Raji (cell line): ENCODE results near the gene KRTAP11-1.

Experiments used
- POLR2A ChIP-seq: IDR thresholded peaks from 2 replicates; pipeline ENCODE4 v1.6.1; 2011; ENCODE audit warnings: low read depth, low read length, control low read depth; ENCODE audit not compliant: insufficient read depth

Gene KRTAP11-1, protein sequence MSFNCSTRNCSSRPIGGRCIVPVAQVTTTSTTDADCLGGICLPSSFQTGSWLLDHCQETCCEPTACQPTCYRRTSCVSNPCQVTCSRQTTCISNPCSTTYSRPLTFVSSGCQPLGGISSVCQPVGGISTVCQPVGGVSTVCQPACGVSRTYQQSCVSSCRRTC

DNA sequence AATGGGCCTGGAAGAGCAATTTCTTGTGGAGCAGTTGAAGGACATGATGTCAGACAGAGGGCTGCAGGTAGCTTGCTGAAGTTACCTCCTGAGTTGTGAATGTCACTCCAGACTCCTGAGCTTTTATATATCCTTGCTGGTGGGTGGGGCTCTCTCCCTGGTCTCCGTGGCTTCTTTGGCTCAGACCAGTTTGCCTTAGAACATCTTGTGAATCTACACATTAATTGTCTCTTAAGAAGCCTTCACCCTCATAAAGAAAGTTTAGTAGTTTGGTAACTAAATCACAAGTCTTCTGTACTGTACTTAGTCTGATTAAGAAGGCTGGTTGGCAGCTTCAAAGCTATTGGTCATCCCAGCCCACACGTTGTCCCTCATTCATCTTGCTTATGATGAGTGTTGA is at the start of gene KRTAP11-1:
KRTAP11-1 (minus strand) TSS at position 101 of the 400 bp plus-strand sequence; CDS start at position 45, 56 bp downstream.
- no peak for TF ChIP-seq POLR2A

DNA sequence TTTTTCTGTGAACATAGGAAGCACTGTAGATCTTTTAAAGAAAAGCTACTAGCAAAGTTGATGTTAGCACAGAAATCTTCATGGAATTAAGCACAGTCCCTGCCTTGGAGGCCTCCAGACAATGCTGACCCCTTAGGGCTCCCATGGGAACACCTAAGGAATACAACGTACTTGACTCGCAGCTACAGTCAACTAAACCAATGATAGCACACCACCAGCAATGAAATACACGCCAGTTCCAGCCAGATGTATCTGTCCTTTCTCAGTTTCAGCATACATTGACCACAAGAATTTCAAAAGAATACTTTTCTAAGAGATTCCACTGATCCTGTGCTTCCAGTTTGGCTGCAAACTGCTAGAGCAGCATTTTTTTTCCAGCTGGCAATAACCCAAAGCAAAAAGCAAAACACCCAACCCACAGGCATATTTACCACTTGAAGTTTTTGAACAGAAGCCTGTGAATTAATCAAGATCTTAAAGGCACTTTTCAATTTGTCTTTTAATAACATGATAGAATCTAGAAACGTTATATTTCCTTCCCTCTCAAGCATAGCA is 42.8 kb upstream of the KRTAP11-1 start:
- no peak for TF ChIP-seq POLR2A

DNA sequence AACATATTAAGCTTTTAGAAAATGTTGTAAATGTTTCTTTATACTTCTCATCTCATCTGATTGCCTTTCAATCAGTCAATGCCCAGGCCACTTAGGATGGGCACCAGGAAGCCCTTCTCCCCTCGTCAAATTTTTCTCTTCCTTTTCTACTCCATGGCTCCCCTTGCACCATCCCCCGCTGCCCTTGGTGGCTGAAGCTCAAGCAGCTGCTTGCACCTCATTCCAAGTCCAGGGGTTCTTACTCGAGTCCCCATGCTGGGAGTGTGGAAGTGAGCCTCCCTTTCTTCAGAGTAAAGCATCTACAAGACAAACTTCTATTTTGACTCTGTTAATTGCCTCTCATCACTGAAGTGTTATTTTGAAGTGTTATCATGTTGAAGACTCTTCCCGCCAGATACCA is 39.7 kb upstream of the KRTAP11-1 start:
- TF ChIP-seq POLR2A = no peak

DNA sequence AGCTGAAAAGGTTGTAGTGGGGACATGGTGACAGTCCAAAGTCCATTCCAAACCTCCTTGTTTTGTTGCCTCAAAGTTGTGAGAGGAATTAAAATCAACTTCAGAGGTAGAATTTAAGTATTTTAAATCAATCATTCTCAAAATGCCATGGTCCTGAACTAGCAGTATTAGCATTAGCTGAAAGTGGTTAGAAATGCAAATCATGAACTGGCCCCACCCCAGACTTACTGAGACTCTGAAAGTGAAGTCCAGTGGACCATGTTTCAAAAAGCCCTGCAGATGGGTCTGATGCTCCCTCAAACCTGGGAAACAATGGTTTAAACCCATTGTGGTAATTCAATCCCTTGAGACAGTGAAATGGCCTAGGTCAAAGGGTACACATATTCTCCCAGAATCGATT is 36.2 kb upstream of the KRTAP11-1 start:
- TF ChIP-seq POLR2A = no peak

DNA sequence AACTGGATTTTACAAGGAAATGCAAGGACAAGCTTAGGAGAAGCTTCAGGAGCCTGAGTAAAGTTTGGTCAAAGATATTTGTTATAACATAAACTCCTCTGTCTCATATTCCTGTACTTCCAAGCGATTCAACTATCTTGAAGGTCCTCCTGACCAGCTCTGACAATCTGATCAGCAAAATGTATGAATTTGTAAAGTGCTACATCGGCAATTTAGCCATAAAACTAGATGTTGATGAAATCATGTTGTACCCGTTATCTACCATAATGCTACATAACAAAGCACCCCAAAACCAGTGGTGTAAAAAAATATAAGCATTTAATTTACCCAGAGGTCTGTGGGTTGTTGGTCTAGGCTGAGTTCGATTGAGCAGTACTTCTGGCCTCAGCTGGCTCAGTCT is 19.5 kb upstream of the KRTAP11-1 start:
- no peak for TF ChIP-seq POLR2A

DNA sequence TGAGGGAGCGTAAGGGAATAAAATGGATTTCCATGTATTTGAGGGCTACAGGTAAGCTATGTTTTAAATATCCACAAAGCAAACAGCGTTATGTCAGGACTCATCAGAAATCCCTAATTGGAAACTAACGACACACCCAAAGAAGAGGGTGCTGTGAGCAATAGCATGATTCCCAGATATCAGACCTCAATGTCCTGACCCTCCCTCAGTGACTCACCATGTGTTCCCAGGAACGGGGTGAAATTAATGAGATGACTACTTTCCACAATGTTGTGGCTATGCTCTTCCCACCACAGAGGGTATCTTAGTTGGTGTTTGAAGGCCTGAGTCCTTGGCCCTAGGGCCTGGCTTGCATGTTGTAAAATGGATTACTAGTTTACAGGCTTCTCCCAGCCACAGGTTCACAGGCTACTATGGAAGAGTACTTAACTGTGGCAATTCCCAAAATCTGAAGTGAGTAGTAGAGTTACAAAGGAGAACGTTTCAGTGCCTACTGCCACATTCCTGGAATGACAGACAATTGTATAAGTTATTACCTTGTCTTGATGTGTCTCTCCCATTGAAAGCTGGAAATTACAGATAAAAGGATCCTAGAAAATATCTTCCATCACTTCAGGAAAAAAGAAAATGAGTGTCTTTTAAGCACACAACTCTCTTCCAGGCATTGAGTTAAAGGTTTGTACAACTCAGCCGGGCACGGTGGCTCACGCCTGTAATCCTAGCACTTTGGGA is 1.7 kb upstream of the KRTAP11-1 start:
- TF ChIP-seq POLR2A = no peak

DNA sequence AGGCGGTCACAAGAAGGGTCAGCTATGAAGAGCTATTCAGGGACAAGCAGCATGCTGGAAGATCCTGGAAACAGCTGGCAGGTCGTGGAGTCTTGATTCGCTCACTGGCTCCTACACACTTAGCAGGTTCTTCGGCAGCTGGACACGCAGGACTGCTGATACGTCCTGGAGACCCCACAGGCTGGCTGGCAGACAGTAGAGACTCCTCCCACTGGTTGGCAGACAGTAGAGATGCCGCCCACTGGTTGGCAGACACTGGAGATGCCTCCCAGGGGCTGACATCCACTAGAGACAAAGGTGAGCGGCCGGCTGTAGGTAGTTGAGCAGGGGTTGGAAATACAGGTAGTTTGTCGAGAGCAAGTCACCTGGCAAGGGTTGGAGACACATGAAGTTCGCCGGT is 466 bp downstream of the KRTAP11-1 start:
- no peak for TF ChIP-seq POLR2A

DNA sequence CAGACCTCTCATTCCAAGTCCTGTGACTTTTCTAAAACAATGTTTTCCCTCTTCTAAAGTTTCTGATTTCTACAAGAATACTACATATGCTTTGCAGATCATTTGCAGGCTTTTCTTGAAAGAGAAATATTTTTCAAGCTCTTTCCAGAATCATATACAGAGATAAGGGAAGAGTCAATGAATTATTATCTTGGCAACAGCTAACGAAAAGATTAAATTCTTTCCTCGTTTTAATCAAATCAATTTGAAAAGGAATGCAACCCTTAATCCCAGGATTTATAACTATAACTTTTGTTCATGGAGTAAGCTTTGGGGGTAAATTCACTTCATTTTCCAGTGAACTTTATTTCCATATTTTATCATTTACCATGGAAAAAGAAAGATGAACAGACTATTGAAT is 6.9 kb downstream of the KRTAP11-1 start:
- no peak for TF ChIP-seq POLR2A

DNA sequence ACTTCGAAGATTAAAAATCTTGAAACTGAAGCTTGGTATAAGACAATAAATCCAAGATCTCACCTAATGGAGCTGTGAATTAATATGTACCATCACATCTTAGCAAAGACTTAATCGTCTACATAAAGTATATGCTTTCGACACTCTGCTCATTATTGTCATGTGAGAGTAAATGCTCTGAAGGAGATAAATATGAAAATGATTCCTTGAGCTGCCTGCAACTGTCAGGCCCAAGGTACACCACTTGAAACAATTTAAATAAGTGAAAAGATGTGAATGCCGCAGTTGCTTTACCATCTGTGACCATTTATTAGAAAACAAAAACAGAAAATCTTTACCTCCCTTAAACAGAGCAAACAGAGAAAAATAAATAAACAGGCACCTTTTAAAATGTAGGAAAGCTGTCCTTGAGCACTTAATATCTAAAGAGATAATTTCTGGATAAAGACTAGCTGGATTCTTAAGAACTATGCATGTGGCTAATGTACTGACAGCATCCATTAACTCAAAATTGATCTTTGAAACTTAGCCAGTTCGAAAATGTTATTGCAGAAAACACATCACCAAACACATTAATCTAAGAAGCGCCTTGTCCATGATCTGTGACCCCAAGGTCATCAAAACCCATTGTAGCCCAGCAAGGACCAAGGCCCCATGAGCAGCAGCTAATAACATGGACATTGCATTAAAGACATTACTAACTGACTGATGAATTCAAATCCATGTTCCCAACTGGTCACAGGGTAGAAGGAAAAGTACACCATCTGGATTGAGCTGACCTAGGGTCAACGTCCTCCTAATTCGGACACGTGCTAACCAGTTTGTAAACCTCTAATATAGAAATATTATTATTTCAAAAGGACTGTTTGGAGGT is 33.5 kb downstream of the KRTAP11-1 start:
- no peak for TF ChIP-seq POLR2A

DNA sequence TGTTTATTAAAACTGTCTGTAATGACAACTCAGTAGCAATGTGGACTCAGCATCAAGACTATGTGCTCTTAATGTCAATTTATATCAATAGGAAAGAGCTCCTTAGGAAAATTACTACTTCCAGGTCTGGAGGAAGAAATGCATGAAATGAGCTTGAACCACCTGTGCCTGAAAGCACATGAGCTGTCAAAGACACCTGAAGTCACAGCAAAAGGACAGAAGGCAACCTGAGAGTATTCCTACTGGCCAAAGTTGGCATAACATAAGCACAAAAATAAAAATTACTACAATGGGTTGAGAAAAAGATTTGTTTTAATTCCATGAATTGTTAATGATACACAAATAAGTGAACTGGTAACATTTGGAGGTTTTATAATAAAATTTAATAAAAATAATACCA is 38.4 kb downstream of the KRTAP11-1 start:
- no peak for TF ChIP-seq POLR2A

DNA sequence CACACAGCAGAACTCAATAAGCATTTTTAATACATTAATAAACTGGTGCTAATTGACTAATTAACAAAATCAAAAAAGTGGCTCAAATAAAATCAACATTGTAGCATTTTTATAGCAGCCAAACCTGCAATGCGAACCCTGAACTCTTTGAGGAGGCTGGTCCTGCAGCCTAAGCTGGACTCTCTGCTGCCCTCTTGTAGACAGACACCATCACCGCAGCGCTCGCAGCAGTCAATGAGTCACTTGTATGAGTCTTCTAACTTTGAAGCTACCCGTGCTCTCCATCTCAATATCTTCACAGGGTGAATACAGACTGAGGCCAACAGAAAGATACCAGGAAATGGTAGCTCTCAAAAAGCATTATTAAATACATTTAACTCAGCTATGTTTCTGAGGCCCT is 42.1 kb downstream of the KRTAP11-1 start:
- no peak for TF ChIP-seq POLR2A

DNA sequence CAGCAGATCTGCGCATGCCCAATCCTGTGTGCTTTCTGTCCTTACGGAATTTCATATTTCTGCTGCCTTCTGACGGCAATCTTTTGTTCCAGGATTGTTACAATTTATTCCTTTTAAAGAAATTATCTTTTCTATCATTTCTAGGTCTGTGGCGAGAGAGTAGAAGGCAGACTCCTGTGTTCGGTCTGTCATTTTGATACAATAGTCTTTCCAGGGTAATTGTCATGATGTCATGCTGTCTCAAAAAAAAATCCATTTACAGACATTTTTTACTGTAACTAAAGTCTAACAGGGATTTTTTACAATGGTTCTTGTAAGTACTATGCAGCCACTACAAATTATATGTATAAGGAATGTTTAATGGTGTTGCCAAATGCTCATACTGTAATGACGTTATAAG is 42.8 kb downstream of the KRTAP11-1 start:
- TF ChIP-seq POLR2A = no peak

DNA sequence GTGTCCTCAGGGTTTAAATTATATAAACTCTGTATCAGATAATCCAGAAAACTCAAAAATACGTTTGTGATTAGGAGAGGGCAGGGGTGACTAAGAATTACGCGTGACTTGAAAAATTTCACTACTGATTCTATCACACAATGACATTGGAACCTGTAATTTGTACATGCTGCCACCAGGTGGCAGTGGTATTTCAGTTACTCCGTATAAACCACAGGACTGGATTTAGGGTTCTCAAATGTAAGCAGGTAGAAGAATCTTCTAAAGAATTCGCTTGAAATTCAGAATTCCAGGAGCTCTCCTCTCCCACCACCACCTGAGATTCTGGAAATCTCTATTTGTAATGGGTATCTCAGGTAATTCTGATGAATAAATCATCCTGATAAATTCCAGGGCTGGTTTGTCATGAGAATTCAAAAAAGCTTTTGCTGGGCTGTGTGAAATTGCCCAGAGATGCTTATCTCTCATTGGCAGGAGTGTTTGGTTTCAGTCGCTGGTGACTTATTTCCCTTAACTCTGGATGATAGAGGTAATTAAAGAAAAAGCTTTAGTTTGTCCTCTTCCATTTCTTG is 50.1 kb downstream of the KRTAP11-1 start:
- TF ChIP-seq POLR2A = no peak
